ENCODE results near the gene FICD. TPM values are rescaled to one million over a fixed set of nuclear protein-coding genes. Genes with fewer than 3 reads are reported as not detected.
A peak's percentile ranks its signal among the peaks of the same experiment; 100 is the strongest.

Gene FICD
- total and polyA plus RNA-seq, 9 of the 15 experiments (the other 6 are each of a cell fraction or from before 2014, with no cell fraction given), result 0.88 to 4.5 (median 1.9) TPM

DNA sequence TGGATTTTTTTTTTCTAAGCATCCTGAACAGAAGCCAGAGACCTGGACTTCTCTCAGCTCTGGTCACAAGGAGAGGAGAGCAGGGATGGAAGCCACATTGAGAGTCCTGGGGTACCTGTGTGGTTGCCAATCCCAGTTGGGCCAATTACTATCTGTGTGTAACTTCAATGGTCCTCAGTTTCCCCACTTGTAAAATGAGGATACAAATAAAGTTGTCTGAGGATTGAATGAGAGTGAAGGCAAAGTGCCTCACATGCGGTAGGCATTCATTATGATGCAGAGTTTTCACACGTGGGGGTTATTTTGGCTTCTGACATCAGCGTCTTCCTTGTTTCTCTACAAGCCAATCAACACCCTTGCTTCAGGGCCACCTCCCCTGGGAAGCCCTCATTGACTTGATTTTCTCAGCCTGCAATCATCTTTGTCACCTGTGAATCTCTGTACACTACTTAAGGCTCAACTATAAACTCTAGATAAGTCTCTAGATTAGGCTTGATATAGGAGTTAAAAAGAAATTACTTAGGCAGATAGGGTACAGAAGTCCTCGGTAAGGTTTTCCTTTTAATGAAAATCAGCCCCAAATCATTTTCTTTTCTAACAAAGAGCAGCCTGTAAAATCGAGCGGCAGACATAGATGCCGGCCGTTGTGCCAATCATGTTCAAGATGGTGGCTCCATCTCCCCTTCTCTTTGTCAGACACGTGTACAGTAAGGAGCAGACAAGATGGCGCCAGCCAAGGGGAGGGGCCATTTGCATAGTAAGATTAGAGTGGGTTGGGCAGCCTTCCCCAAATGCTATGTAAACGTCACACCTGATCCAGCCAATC is 37.8 kb upstream of the FICD start (continued):
- TF ChIP-seq ZSCAN29 (IDR thresholded peaks at IDR 0.05), result no peak
- TF ChIP-seq SNIP1 (IDR thresholded peaks at IDR 0.05; ENCODE audit: low read depth), result no peak
- TF ChIP-seq, protein P1, sequence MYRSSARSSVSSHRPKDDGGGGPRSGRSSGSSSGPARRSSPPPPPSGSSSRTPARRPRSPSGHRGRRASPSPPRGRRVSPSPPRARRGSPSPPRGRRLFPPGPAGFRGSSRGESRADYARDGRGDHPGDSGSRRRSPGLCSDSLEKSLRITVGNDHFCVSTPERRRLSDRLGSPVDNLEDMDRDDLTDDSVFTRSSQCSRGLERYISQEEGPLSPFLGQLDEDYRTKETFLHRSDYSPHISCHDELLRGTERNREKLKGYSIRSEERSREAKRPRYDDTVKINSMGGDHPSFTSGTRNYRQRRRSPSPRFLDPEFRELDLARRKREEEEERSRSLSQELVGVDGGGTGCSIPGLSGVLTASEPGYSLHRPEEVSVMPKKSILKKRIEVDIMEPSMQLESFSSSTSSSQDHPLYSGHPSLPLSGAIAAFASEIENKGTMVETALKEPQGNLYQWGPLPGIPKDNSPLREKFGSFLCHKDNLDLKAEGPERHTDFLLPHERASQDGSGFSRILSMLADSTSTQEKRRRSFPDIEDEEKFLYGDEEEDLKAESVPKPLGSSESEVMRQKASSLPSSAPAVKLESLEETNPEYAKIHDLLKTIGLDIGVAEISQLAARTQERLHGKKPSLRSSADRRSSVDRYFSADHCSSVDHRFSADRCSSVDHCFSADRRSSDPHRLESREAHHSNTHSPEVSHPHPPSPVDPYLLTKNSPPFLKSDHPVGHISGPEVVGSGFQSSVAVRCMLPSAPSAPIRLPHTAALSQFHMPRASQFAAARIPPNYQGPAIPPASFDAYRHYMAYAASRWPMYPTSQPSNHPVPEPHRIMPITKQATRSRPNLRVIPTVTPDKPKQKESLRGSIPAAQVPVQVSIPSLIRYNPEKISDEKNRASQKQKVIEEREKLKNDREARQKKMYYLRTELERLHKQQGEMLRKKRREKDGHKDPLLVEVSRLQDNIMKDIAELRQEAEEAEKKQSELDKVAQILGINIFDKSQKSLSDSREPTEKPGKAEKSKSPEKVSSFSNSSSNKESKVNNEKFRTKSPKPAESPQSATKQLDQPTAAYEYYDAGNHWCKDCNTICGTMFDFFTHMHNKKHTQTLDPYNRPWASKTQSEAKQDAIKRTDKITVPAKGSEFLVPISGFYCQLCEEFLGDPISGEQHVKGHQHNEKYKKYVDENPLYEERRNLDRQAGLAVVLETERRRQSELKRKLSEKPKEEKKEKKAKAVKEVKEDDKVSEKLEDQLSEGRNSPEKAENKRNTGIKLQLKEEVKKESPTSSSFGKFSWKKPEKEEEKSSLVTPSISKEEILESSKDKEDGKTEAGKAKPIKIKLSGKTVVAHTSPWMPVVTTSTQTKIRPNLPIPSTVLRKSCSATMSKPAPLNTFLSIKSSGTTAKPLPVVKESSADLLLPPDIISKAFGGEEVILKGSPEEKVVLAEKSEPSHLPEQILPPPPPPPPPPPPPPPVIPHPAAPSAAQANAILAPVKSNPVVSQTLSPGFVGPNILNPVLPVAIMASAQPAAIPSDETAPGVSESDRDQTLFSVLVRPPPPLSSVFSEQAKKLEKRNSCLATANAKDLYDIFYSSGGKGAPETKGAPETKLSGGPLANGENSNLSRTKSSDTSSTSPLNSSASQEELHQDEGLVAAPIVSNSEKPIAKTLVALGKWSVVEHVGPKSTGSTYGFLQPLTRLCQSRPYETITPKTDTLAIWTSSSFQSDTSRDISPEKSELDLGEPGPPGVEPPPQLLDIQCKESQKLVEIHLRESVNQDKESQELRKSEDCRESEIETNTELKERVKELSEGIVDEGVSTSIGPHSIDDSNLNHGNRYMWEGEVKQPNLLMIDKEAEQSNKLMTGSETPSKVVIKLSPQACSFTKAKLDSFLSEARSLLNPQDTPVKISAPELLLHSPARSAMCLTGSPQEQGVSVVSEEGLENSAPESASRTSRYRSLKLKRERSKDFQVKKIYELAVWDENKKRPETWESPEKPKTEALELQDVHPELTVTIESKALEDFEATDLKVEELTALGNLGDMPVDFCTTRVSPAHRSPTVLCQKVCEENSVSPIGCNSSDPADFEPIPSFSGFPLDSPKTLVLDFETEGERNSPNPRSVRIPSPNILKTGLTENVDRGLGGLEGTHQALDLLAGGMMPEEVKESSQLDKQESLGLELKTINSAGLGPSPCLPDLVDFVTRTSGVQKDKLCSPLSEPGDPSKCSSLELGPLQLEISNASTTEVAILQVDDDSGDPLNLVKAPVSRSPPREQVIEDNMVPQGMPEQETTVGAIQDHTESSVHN (IDR thresholded peaks at IDR 0.05; ENCODE audit: borderline replicate concordance in 1 of 2, low read depth in 1 of 2), result no peak
- no peak for TF ChIP-seq ZBTB8A (IDR thresholded peaks at IDR 0.05; ENCODE audit: partially characterized antibody)
- TF ChIP-seq, protein P2, sequence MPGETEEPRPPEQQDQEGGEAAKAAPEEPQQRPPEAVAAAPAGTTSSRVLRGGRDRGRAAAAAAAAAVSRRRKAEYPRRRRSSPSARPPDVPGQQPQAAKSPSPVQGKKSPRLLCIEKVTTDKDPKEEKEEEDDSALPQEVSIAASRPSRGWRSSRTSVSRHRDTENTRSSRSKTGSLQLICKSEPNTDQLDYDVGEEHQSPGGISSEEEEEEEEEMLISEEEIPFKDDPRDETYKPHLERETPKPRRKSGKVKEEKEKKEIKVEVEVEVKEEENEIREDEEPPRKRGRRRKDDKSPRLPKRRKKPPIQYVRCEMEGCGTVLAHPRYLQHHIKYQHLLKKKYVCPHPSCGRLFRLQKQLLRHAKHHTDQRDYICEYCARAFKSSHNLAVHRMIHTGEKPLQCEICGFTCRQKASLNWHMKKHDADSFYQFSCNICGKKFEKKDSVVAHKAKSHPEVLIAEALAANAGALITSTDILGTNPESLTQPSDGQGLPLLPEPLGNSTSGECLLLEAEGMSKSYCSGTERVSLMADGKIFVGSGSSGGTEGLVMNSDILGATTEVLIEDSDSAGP (CRISPR knock-in tag; IDR thresholded peaks at IDR 0.05), result no peak
- no peak for TF ChIP-seq PHB (CRISPR knock-in tag; IDR thresholded peaks at IDR 0.05)
- 0 out of 2 replicates have a peak, but pooled peaks have one; percentile 53 for TF ChIP-seq ZKSCAN8 (CRISPR knock-in tag; IDR thresholded peaks at IDR 0.05)
- TF ChIP-seq BHLHE40 (IDR thresholded peaks at IDR 0.05; ENCODE audit: low read length), result no peak
- TF ChIP-seq TAF9B (IDR thresholded peaks at IDR 0.05; ENCODE audit: partially characterized antibody), result no peak
- no peak for TF ChIP-seq ZFP1 (CRISPR knock-in tag; IDR thresholded peaks at IDR 0.05)
- TF ChIP-seq ZNF232 (CRISPR knock-in tag; IDR thresholded peaks at IDR 0.05), result no peak
- no peak for TF ChIP-seq SMAD2 (IDR thresholded peaks at IDR 0.05; ENCODE audit: low read depth, low read length)
- TF ChIP-seq, protein P3, sequence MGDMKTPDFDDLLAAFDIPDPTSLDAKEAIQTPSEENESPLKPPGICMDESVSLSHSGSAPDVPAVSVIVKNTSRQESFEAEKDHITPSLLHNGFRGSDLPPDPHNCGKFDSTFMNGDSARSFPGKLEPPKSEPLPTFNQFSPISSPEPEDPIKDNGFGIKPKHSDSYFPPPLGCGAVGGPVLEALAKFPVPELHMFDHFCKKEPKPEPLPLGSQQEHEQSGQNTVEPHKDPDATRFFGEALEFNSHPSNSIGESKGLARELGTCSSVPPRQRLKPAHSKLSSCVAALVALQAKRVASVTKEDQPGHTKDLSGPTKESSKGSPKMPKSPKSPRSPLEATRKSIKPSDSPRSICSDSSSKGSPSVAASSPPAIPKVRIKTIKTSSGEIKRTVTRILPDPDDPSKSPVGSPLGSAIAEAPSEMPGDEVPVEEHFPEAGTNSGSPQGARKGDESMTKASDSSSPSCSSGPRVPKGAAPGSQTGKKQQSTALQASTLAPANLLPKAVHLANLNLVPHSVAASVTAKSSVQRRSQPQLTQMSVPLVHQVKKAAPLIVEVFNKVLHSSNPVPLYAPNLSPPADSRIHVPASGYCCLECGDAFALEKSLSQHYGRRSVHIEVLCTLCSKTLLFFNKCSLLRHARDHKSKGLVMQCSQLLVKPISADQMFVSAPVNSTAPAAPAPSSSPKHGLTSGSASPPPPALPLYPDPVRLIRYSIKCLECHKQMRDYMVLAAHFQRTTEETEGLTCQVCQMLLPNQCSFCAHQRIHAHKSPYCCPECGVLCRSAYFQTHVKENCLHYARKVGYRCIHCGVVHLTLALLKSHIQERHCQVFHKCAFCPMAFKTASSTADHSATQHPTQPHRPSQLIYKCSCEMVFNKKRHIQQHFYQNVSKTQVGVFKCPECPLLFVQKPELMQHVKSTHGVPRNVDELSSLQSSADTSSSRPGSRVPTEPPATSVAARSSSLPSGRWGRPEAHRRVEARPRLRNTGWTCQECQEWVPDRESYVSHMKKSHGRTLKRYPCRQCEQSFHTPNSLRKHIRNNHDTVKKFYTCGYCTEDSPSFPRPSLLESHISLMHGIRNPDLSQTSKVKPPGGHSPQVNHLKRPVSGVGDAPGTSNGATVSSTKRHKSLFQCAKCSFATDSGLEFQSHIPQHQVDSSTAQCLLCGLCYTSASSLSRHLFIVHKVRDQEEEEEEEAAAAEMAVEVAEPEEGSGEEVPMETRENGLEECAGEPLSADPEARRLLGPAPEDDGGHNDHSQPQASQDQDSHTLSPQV (IDR thresholded peaks at IDR 0.05), result peak; percentile 69; the same call in 1 of the 2 replicates
- TF ChIP-seq HNRNPH1 (optimal IDR thresholded peaks at IDR 0.05; ENCODE audit: low read depth, low read length), result no peak

Measured in K562 (cell line).